Neutrophil (primary cell): Measurements from ENCODE around the gene FBN3.

Experiments used
- H3K27ac ChIP-seq: fragments of 200-600 bp; sonication (generic); 2 replicates; pipeline ENCODE4 v1.5.1; 2016; ENCODE audit warnings: mild to moderate bottlenecking, moderate library complexity
- H3K27me3 ChIP-seq: fragments of 200-600 bp; sonication (generic); 2 replicates; pipeline ENCODE4 v1.6.0; 2016; ENCODE audit warnings: mild to moderate bottlenecking
- H3K36me3 ChIP-seq: fragments of 200-600 bp; sonication (generic); 2 replicates; pipeline ENCODE4 v1.5.1; 2017
- H3K4me1 ChIP-seq, 2 experiments: fragments of 200-600 bp in 1 of 2; sonication (generic) in 1 of 2; 1 replicate in 1 of 2; 2 replicates in 1 of 2; pipeline versions ENCODE4 v1.5.1 to v1.6.1; 2013 to 2016; ENCODE audit warnings: low read depth in 1 of 2, low read length in 1 of 2, mild to moderate bottlenecking in 1 of 2, moderate library complexity in 1 of 2; ENCODE audit not compliant: control insufficient read depth in 1 of 2, insufficient read depth in 1 of 2
- H3K4me3 ChIP-seq, 2 experiments: fragments of 200-600 bp in 1 of 2; sonication (generic) in 1 of 2; 1 replicate in 1 of 2; 2 replicates in 1 of 2; pipeline ENCODE4 v1.5.1; 2013 to 2016; ENCODE audit warnings: low read depth in 1 of 2, low read length in 1 of 2, mild to moderate bottlenecking in 1 of 2, moderate library complexity in 1 of 2
- H3K9me3 ChIP-seq: fragments of 200-600 bp; sonication (generic); 2 replicates; pipeline ENCODE4 v1.5.1; 2016
- CTCF ChIP-seq: fragments of 200-600 bp; sonication (generic); IDR thresholded peaks from 2 replicates; pipeline ENCODE4 v1.5.1; 2016; ENCODE audit warnings: antibody characterized with exemption

FBN3 gene

GRCh38 chr19:8064911-8065874, 84.2 kb downstream of the FBN3 start:
- H3K27me3 ChIP-seq, result peaks cover 5% of the 10 kb centered on the region
- no peak overlapping the region for H3K27ac ChIP-seq
- no peak overlapping the region for H3K4me3 ChIP-seq
- H3K36me3 ChIP-seq, result no peaks in the 10 kb centered on the region
- no peak for TF ChIP-seq CTCF
- no peaks in the 10 kb centered on the region for H3K4me1 ChIP-seq
- H3K9me3 ChIP-seq, result peaks cover 12% of the 10 kb centered on the region

GRCh38 chr19:8057545-8058270, 91.7 kb downstream of the FBN3 start:
- Histone ChIP-seq H3K4me3 (no peak overlapping the region), H3K27ac (no peak overlapping the region), H3K9me3 (no peaks in the 10 kb centered on the region), H3K4me1 (no peaks in the 10 kb centered on the region), H3K36me3 (no peaks in the 10 kb centered on the region), H3K27me3 (no peaks in the 10 kb centered on the region)
- TF ChIP-seq CTCF, result no peak

GRCh38 chr19:8056533-8056932, 92.9 kb downstream of the FBN3 start:
- H3K4me1 ChIP-seq, result no peaks in the 10 kb centered on the region

GRCh38 chr19:8054169-8054568, 95.2 kb downstream of the FBN3 start:
- Histone ChIP-seq H3K27me3 (peaks cover 18% of the 10 kb centered on the region), H3K4me3 (no peak overlapping the region), H3K4me1 (peaks cover 8 to 9% of the 10 kb centered on the region in 2 experiments), H3K27ac (no peak overlapping the region), H3K9me3 (no peaks in the 10 kb centered on the region), H3K36me3 (no peaks in the 10 kb centered on the region)
- no peak for TF ChIP-seq CTCF

More at GRCh38 chr19:8056533-8056932, 92.9 kb downstream of the FBN3 start:
- Histone ChIP-seq H3K4me3 (no peak overlapping the region), H3K9me3 (no peaks in the 10 kb centered on the region), H3K36me3 (no peaks in the 10 kb centered on the region), H3K27ac (no peak overlapping the region), H3K27me3 (no peaks in the 10 kb centered on the region)
- TF ChIP-seq CTCF, result no peak

DNA sequence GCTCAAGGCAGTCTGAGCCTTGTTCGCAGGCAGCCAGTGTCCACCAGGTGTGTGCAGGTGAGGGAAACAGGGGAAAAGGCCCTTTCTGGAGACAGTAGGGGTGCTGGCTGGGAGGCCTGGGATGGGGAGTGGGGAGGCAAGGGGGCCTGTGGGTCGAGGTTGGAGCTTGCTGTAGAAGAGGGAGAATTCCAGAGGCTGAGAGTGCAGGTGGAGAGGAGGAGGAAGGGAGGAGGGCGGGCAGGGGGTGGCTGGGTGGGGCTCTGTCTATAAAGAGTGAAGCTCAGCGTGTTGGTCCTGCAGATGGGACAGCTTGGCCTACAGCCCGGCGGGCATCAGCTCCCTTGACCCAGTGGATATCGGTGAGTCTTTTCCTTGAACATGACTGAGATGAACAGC, 96.9 kb downstream of the FBN3 start, which contains the start of gene CCL25:
Gene CCL25 (plus strand): TSS at position 297 of the 396 bp plus-strand sequence. CDS start 290 bp downstream, outside the sequence.
- H3K27ac ChIP-seq, result no peak within 1 kb of the TSS
- no peak for TF ChIP-seq CTCF
- H3K27me3 ChIP-seq, result peaks cover 21% of the 10 kb centered on the region
- peaks cover 8 to 9% of the 10 kb centered on the region in 2 experiments for H3K4me1 ChIP-seq
- H3K4me3 ChIP-seq, result no peak within 1 kb of the TSS
- no peaks in the 10 kb centered on the region for H3K9me3 ChIP-seq
- H3K36me3 ChIP-seq, result no peaks in the 10 kb centered on the region
